ENCODE data around the gene PDCD7. TPM values are rescaled to one million over a fixed set of nuclear protein-coding genes. Genes with fewer than 3 reads are reported as not detected.

The PDCD7 gene
- total RNA-seq, 4 donors from 2014 or later: 12.4 to 22.1 (median 16.3) TPM

GRCh38 chr15:65072617-65073016, 61.0 kb downstream of the PDCD7 start:
- no peak for TF ChIP-seq POLR2AphosphoS5 (IDR thresholded peaks at IDR 0.05)
- TF ChIP-seq EP300 (IDR thresholded peaks at IDR 0.05; ENCODE audit: low read depth): no peak
- TF ChIP-seq CTCF (IDR thresholded peaks at IDR 0.05): no peak
- no peak for TF ChIP-seq POLR2A (IDR thresholded peaks at IDR 0.05)
- H3K27ac ChIP-seq: peak overlapping the region in 1 of 4 donors; percentile 90
- H3K36me3 ChIP-seq: no peaks in the 10 kb centered on the region
- no peak for DNase-seq
- H3K9me3 ChIP-seq: no peaks in the 10 kb centered on the region
- no peak overlapping the region for H3K4me3 ChIP-seq
- 95% methylated on average over 3 of the region's 3 CpGs; no CpG with 5 or more reads in 1 of the 2 donors for whole genome bisulfite sequencing, 2 donors (ENCODE audit: low coverage in 1 of 2)
- intact Hi-C loops (cut with DNase I; ENCODE audit: low total_unique reads) (no loop called here), in situ Hi-C loops (cut with MboI; ENCODE audit: low pct_ligation_motif_present in 1 of 4, low pct_unique_long_range_greater_than_20kb in 1 of 4, low sequenced_read_pairs in 3 of 4) (no loop called here)
- H3K4me1 ChIP-seq: peaks cover 3 to 42% (median 32%) of the 10 kb centered on the region in 4 donors
- peaks cover 6% of the 10 kb centered on the region for H3K27me3 ChIP-seq

- Histone ChIP-seq H3K9me3 (no peaks in the 10 kb centered on the region), H3K36me3 (no peaks in the 10 kb centered on the region), H3K4me3 (no peak overlapping the region), H3K27me3 (peaks cover 11% of the 10 kb centered on the region), H3K27ac (peak overlapping the region; percentile 68 to 90 (median 86)), H3K4me1 (peaks cover 3 to 42% (median 31%) of the 10 kb centered on the region in 4 donors)
- no peak for DNase-seq
- WGBS, 2 donors (ENCODE audit: low coverage in 1 of 2): 77% methylated on average over 1 of the region's 1 CpG; no CpG with 5 or more reads in 1 of the 2 donors
- in situ Hi-C loops (cut with MboI; ENCODE audit: low pct_ligation_motif_present in 1 of 4, low pct_unique_long_range_greater_than_20kb in 1 of 4, low sequenced_read_pairs in 3 of 4): no loop called here
- TF ChIP-seq EP300 (IDR thresholded peaks at IDR 0.05; ENCODE audit: low read depth) (no peak), CTCF (IDR thresholded peaks at IDR 0.05) (no peak), POLR2A (IDR thresholded peaks at IDR 0.05) (no peak), POLR2AphosphoS5 (IDR thresholded peaks at IDR 0.05) (no peak)
- intact Hi-C loops (cut with DNase I; ENCODE audit: low total_unique reads): no loop called here
Measured at GRCh38 chr15:65072027-65072426, 61.6 kb downstream of the PDCD7 start.

GRCh38 chr15:65071381-65071811, 62.2 kb downstream of the PDCD7 start:
- Histone ChIP-seq H3K27ac (peak overlapping the region; percentile 68 to 90 (median 86)), H3K36me3 (no peaks in the 10 kb centered on the region), H3K4me1 (peaks cover 3 to 42% (median 31%) of the 10 kb centered on the region in 4 donors), H3K4me3 (no peak overlapping the region), H3K27me3 (peaks cover 13% of the 10 kb centered on the region), H3K9me3 (no peaks in the 10 kb centered on the region)
- DNase-seq: peak; percentile 31
- in situ Hi-C loops (cut with MboI; ENCODE audit: low pct_ligation_motif_present in 1 of 4, low pct_unique_long_range_greater_than_20kb in 1 of 4, low sequenced_read_pairs in 3 of 4) (no loop called here), intact Hi-C loops (cut with DNase I; ENCODE audit: low total_unique reads) (no loop called here)
- TF ChIP-seq POLR2A (IDR thresholded peaks at IDR 0.05): no peak
- TF ChIP-seq CTCF (IDR thresholded peaks at IDR 0.05): no peak
- TF ChIP-seq POLR2AphosphoS5 (IDR thresholded peaks at IDR 0.05): no peak
- no peak for TF ChIP-seq EP300 (IDR thresholded peaks at IDR 0.05; ENCODE audit: low read depth)
- 56% methylated on average over 5 of the region's 5 CpGs; no CpG with 5 or more reads in 1 of the 2 donors for WGBS, 2 donors (ENCODE audit: low coverage in 1 of 2)

- no peak for DNase-seq
- H3K36me3 ChIP-seq: no peaks in the 10 kb centered on the region
- H3K4me3 ChIP-seq: no peak overlapping the region
- WGBS, 2 donors (ENCODE audit: low coverage in 1 of 2): 66 to 73% methylated on average over 4 to 5 of the region's 5 CpGs
- in situ Hi-C loops (cut with MboI; ENCODE audit: low pct_ligation_motif_present in 1 of 4, low pct_unique_long_range_greater_than_20kb in 1 of 4, low sequenced_read_pairs in 3 of 4): no loop called here
- TF ChIP-seq CTCF (IDR thresholded peaks at IDR 0.05) (no peak), POLR2A (IDR thresholded peaks at IDR 0.05) (no peak), POLR2AphosphoS5 (IDR thresholded peaks at IDR 0.05) (no peak), EP300 (IDR thresholded peaks at IDR 0.05; ENCODE audit: low read depth) (no peak)
- H3K9me3 ChIP-seq: no peaks in the 10 kb centered on the region
- peak overlapping the region; percentile 68 to 90 (median 86) for H3K27ac ChIP-seq
- H3K27me3 ChIP-seq: peaks cover 18% of the 10 kb centered on the region
- H3K4me1 ChIP-seq: peaks cover 3 to 42% (median 31%) of the 10 kb centered on the region in 4 donors
- intact Hi-C loops (cut with DNase I; ENCODE audit: low total_unique reads): no loop called here
Measured at GRCh38 chr15:65069779-65070546, 63.6 kb downstream of the PDCD7 start.

Measured in transverse colon (tissue), 4 donors.